Loucy (cell line): Measurements from ENCODE around the gene SDK2.

ENCODE experiments used
- EZH2phosphoT487 ChIP-seq: fragments of 200-600 bp; IDR thresholded peaks from 2 replicates; pipeline ENCODE4 v1.6.1; 2018; ENCODE audit warnings: antibody characterized with exemption, mild to moderate bottlenecking, moderate library complexity, borderline replicate concordance
- TF ChIP-seq, protein P1 (sequence below): fragments of 200-600 bp; sonication (generic); conservative IDR thresholded peaks from 2 replicates; pipeline ENCODE4 v1.5.1; 2014; ENCODE audit warnings: mild to moderate bottlenecking, antibody characterized with exemption, low read length

DNA sequence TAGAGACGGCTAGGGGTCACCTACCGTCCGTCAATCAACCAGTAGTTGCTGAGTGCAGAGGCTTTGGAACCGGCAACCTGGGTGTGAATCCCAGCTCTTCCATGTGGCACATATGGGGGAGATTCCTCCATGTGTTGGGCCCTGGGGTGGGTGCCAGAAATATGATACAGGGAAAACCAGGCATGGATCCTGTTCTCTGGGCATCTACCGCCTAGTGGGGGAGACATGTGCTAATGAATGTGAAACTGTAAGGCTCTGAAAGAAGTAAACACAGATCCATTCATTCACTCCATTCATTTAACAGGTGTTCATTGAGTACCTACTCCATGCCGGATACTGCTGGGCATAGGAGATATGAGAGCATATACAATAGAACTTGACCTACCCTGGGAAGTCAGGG is 39.5 kb upstream of the SDK2 start:
- TF ChIP-seq, protein P1, sequence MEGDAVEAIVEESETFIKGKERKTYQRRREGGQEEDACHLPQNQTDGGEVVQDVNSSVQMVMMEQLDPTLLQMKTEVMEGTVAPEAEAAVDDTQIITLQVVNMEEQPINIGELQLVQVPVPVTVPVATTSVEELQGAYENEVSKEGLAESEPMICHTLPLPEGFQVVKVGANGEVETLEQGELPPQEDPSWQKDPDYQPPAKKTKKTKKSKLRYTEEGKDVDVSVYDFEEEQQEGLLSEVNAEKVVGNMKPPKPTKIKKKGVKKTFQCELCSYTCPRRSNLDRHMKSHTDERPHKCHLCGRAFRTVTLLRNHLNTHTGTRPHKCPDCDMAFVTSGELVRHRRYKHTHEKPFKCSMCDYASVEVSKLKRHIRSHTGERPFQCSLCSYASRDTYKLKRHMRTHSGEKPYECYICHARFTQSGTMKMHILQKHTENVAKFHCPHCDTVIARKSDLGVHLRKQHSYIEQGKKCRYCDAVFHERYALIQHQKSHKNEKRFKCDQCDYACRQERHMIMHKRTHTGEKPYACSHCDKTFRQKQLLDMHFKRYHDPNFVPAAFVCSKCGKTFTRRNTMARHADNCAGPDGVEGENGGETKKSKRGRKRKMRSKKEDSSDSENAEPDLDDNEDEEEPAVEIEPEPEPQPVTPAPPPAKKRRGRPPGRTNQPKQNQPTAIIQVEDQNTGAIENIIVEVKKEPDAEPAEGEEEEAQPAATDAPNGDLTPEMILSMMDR = no peak
- no peak for TF ChIP-seq EZH2phosphoT487
